HEK293T (cell line): ENCODE measurements around the gene ZSCAN9.

Source experiments
- CTCF ChIA-PET: fragments of 350-600 bp; formaldehyde crosslinking; extraction: SDS; loops from one replicate; lab custom pipeline; 2021; ENCODE audit warnings: antibody characterized with exemption, inconsistent platforms; lab: Yijun Ruan, JAX
- POLR2A ChIA-PET: fragments of 350-600 bp; formaldehyde crosslinking; extraction: SDS; loops from one replicate; lab custom pipeline; 2020; ENCODE audit warnings: antibody characterized with exemption, inconsistent platforms; lab: Yijun Ruan, JAX
- DNase-seq: peaks from one replicate; pipeline ENCODE4 v3.0.0; 2012; ENCODE audit warnings: mixed read lengths; ENCODE audit errors: extremely low spot score
- ARNT ChIP-seq: fragments of 450-650 bp; IDR thresholded peaks from 2 replicates; pipeline ENCODE4 v1.6.1; 2017; ENCODE audit warnings: mild to moderate bottlenecking
- BHLHE40 ChIP-seq: fragments of 450-650 bp; IDR thresholded peaks from 2 replicates; pipeline ENCODE4 v1.6.1; 2016; ENCODE audit warnings: mild to moderate bottlenecking, moderate library complexity, borderline replicate concordance
- CTBP1 ChIP-seq: fragments of 450-650 bp; IDR thresholded peaks from 2 replicates; pipeline ENCODE4 v1.6.1; 2016; ENCODE audit warnings: borderline replicate concordance
- ELF4 ChIP-seq: fragments of 450-650 bp; IDR thresholded peaks from 2 replicates; pipeline ENCODE4 v1.6.1; 2017; ENCODE audit warnings: antibody characterized with exemption
- FOXA1 ChIP-seq: fragments of 450-650 bp; IDR thresholded peaks from 2 replicates; pipeline ENCODE4 v1.6.1; 2016; ENCODE audit warnings: mild to moderate bottlenecking
- FOXK2 ChIP-seq: fragments of 450-650 bp; IDR thresholded peaks from 2 replicates; pipeline ENCODE4 v1.6.1; 2016; ENCODE audit warnings: mild to moderate bottlenecking
- FOXM1 ChIP-seq: fragments of 450-650 bp; IDR thresholded peaks from 2 replicates; pipeline ENCODE4 v1.6.1; 2017; ENCODE audit warnings: mild to moderate bottlenecking, borderline replicate concordance
- HDGF ChIP-seq: fragments of 450-650 bp; IDR thresholded peaks from 2 replicates; pipeline ENCODE4 v1.6.1; 2017; ENCODE audit warnings: antibody characterized with exemption, borderline replicate concordance
- L3MBTL2 ChIP-seq: fragments of 450-650 bp; conservative IDR thresholded peaks from 2 replicates; pipeline ENCODE4 v1.6.1; 2016; ENCODE audit warnings: mild to moderate bottlenecking
- LEF1 ChIP-seq: fragments of 450-650 bp; IDR thresholded peaks from 2 replicates; pipeline ENCODE4 v1.6.1; 2017; ENCODE audit warnings: mild to moderate bottlenecking, borderline replicate concordance
- NFRKB ChIP-seq: fragments of 450-650 bp; IDR thresholded peaks from 2 replicates; pipeline ENCODE4 v1.6.1; 2016; ENCODE audit warnings: mild to moderate bottlenecking, moderate library complexity
- SP1 ChIP-seq: fragments of 450-650 bp; IDR thresholded peaks from 2 replicates; pipeline ENCODE4 v1.6.1; 2017
- SUZ12 ChIP-seq: fragments of 450-650 bp; IDR thresholded peaks from 2 replicates; pipeline ENCODE4 v1.6.1; 2016; ENCODE audit warnings: mild to moderate bottlenecking
- TARDBP ChIP-seq: fragments of 450-650 bp; IDR thresholded peaks from 2 replicates; pipeline ENCODE4 v1.6.1; 2016
- ZNF384 ChIP-seq: fragments of 450-650 bp; IDR thresholded peaks from 2 replicates; pipeline ENCODE4 v1.6.1; 2016
- TF ChIP-seq, protein P1 (sequence below): fragments of 450-650 bp; IDR thresholded peaks from 2 replicates; pipeline ENCODE4 v1.6.1; 2016

The ZSCAN9 gene

DNA sequence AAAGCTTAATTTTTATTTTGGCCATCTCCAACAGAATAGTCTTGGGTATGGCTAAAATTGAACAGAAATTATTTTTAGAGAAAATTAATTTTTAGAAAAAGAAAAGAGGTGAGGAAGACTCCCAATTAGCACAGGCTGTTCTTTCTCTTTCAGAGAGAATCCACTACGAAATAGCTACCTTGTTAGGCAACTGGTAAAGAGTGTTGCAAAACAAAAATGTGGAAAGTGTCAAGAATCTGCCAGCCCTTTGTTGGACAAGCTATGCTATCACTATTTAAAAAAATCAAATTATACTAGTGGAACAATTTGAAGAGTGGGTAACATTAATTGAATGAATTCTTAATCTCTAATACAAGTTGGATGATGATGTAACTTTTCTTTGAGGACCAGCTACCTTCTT, 19.2 kb upstream of the ZSCAN9 start:
- TF ChIP-seq FOXK2 = no peak
- no peak for TF ChIP-seq ELF4
- no peak for TF ChIP-seq ZNF384
- no peak for TF ChIP-seq FOXA1
- TF ChIP-seq, protein P1, sequence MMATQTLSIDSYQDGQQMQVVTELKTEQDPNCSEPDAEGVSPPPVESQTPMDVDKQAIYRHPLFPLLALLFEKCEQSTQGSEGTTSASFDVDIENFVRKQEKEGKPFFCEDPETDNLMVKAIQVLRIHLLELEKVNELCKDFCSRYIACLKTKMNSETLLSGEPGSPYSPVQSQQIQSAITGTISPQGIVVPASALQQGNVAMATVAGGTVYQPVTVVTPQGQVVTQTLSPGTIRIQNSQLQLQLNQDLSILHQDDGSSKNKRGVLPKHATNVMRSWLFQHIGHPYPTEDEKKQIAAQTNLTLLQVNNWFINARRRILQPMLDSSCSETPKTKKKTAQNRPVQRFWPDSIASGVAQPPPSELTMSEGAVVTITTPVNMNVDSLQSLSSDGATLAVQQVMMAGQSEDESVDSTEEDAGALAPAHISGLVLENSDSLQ = no peak
- no peak for TF ChIP-seq FOXM1
- TF ChIP-seq SUZ12 = no peak
- no peak for TF ChIP-seq HDGF
- no peak for TF ChIP-seq CTBP1
- no peak for TF ChIP-seq NFRKB
- no peak for TF ChIP-seq L3MBTL2
- no peak for TF ChIP-seq BHLHE40
- no peak for TF ChIP-seq TARDBP
- TF ChIP-seq SP1 = no peak
- TF ChIP-seq ARNT = no peak
- ChIA-PET CTCF (no interaction called here), POLR2A (interaction anchor here (1.6 to 1.8 kb wide), 2 partner anchors 44 to 64 kb away, joined by 5 to 7 read pairs; partner anchors contain the start of gene ZKSCAN8)
- no peak for DNase-seq

DNA sequence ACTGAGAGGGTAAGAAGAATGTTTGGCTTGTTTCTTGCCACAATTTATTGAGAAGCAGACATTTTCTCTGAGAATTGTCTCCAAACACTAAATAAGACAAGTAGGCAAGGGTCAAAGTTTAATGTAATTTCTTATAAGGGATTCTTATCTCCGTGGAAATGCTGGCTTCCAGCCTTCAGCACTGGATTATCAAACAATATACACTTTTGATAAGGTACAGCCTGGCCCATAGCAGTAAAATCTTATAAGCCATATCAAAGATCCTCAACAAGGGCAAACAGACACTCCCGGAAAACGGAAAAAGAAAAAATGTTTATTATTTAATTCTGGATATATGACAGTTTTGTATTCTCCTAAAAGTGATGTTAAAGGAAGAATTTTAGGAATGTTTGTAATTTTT, 18.5 kb upstream of the ZSCAN9 start:
- DNase-seq = no peak
- CTCF ChIA-PET = no interaction called here
- POLR2A ChIA-PET = interaction anchor here (1.6 to 2.2 kb wide), 3 partner anchors 45 to 65 kb away, joined by 5 to 8 read pairs (median 7); partner anchors contain the start of genes ZKSCAN8 and ZSCAN26
- TF ChIP-seq ELF4 (no peak), BHLHE40 (no peak), LEF1 (no peak), L3MBTL2 (no peak)

DNA sequence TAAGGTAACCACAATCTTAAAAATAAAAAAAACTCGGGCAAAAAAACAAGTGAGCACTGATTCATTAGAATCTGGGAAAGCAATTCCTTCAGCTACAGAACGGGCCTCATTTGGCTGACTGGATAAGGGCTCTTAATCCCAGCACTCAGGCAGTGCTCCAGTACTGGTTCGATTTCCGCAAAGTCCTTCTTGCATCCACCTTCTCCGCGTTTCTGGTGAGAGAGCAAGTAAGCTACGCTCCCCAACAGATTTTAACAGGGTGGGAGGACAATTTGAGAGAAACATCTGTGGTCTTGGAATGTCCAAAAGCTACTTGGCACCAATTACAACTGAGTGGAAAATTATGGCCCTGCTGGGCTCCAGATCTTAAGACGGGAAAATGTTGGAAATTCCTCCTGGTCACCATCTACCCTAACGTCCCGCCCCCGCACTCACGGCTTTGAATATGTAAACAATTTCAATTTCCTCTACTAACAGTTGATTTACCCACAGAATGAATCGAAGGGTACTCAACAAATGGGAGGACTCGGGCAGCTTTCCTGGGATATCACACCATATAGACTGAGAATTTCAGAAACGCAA, 18.1 kb upstream of the ZSCAN9 start:
- no peak for DNase-seq
- TF ChIP-seq FOXA1 (no peak), FOXM1 (no peak), NFRKB (no peak), CTBP1 (no peak), HDGF (no peak), ZNF384 (no peak), ARNT (no peak), ELF4 (no peak), TARDBP (no peak), SUZ12 (no peak), LEF1 (no peak), BHLHE40 (no peak), L3MBTL2 (no peak), SP1 (no peak), FOXK2 (no peak)
- TF ChIP-seq, protein P1 = no peak
- CTCF ChIA-PET = no interaction called here
- POLR2A ChIA-PET = interaction anchor here (1.6 to 2.2 kb wide), 5 partner anchors 13 to 69 kb away, joined by 4 to 12 read pairs (median 7); partner anchors contain the start of genes ZKSCAN8 and ZSCAN26

DNA sequence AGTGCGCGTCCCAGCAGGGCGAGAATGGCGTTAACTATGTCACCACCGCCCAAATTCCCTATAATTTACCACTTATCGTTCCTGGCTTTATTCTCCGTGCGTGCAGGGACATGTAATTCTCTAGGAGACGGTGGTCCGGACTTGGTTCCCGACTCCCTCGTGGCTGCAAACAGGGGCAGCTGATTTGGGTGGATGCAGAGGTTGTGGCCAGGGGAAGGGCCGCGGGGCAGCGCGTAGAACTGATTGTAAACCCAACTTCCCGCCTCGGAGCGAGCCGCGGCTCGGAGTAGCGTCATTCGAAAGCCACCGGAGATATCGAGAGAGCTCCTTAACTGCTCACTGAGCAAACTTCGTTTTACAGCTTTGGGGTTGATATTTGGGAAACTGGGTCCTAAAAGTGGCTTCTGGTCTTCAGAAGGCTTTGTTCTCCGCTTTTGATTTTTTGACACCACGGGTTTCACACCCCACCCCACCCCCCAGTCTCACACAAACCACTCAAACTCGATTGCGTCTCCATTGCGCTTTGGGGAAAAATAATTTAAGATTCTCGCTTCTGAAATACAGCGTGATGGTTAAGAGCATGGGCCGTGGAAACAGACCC, 17.5 kb upstream of the ZSCAN9 start:
- ChIA-PET CTCF (no interaction called here), POLR2A (interaction anchor here (1.1 to 2.2 kb wide), 5 partner anchors 10 to 70 kb away, joined by 4 to 12 read pairs (median 6); partner anchors contain the start of gene ZSCAN26)
- TF ChIP-seq HDGF = no peak
- TF ChIP-seq SUZ12 = no peak
- no peak for TF ChIP-seq FOXA1
- TF ChIP-seq FOXM1 = 0 out of 2 replicates have a peak, but pooled peaks have one; percentile 46
- TF ChIP-seq L3MBTL2 = peak; percentile 85
- no peak for TF ChIP-seq ARNT
- DNase-seq = peak; percentile 66

DNA sequence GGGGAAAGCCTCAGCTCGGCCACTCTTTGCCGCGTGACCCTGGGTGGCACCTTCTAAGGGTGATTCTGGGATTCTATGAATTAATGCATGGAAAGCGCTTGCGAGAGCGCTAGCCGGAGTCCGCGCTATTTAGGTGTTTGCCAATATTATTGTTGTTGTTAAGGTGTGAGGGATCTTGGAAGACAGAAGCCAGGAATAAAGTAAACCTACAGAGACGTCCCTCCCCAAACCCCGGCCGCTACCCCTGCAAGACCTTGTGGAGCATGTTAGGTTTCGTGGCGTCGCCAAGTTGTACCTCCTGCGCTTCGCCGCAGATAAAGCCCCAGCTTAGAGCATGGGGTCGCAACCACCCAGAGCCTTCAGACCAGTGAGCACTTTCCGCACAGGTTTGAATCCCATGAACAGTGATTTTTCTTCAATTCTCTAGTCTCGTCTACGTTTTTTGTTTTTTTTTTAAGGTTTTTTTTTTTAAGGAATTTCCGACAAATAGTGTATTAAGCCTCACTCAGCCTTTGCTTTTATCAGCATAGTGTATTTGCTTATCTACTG, 16.9 kb upstream of the ZSCAN9 start:
- POLR2A ChIA-PET = interaction anchor here (1.1 to 2.2 kb wide), 5 partner anchors 10 to 71 kb away, joined by 4 to 12 read pairs (median 6); partner anchors contain the start of gene ZSCAN26
- CTCF ChIA-PET = no interaction called here

DNA sequence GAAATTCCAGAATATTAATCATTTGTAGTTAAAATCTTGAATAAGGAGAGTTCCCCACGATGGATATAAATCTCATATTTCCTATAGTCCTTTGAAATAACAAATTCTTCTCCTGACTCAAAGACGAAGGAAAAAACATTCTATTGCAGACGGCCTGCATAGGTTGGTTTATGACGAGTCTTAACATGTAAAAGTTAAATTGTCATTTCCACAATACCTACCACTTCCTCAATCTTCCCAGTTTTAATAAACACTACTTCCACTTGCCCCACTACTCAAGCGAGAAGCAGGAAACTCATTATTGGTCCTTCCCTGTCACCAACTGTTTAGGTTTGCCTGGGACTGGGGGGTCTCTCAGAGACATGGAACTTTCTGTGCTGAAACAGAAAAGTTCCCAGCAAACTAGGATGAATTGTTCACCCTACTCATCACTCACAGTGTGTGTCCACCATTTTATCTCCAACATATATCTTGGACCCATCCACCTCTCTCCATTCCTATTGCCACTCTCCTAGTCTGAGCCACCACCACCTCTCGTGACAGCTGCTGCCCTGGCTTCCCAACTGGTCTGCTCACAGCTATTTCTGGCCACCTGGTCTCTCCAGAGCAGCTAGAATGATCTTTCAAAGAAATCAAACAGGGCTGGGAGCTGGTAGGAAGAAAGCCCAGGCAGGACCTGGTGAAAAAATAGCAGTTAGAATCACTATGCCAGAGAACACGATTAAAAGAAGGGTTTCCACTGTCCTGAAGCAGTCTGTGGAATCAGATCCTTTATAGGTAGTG, 15.1 kb upstream of the ZSCAN9 start:
- TF ChIP-seq SP1 (no peak), ARNT (no peak), FOXA1 (no peak)
- DNase-seq = no peak
- CTCF ChIA-PET = no interaction called here
- POLR2A ChIA-PET = interaction anchor here (0.7 kb wide), 1 partner anchor 68 kb away, joined by 3 read pairs; the partner anchor contains the start of gene ZKSCAN8

More for the DNA sequence above, 16.9 kb upstream of the ZSCAN9 start:
- DNase-seq = peak; percentile 44
- TF ChIP-seq L3MBTL2 (peak; percentile 85), NFRKB (no peak)
